Memory B cell (primary cell): ENCODE results near the gene FMNL2.
A peak's percentile ranks its signal among the peaks of the same experiment; 100 is the strongest.

Experiments used
- ATAC-seq: fragments of 150-1000 bp; cut with Tn5 transposase; 2 replicates; pipeline ENCODE4 v1.10.0; 2021; ENCODE audit warnings: low read depth, mild to moderate bottlenecking, moderate library complexity
- DNase-seq, 2 donors: peaks; one replicate each; pipeline ENCODE4 v3.0.0; 2022; ENCODE audit warnings: low spot score in 2 of 2
- H3K27ac Mint-ChIP-seq: one replicate; pipeline ENCODE4 v1.8.0; 2022; ENCODE audit warnings: mild to moderate bottlenecking, moderate library complexity, mixed read lengths
- H3K27me3 Mint-ChIP-seq: one replicate; pipeline ENCODE4 v1.8.0; 2022; ENCODE audit warnings: mixed read lengths
- H3K36me3 Mint-ChIP-seq: one replicate; pipeline ENCODE4 v1.8.0; 2022; ENCODE audit warnings: mild to moderate bottlenecking, mixed read lengths
- H3K4me1 Mint-ChIP-seq: one replicate; pipeline ENCODE4 v1.8.0; 2022; ENCODE audit warnings: mixed read lengths
- H3K4me3 Mint-ChIP-seq: one replicate; pipeline ENCODE4 v1.8.0; 2022; ENCODE audit warnings: mild to moderate bottlenecking, moderate library complexity, mixed read lengths
- H3K9me3 Mint-ChIP-seq: one replicate; pipeline ENCODE4 v1.8.0; 2022; ENCODE audit warnings: mixed read lengths

Gene FMNL2

GRCh38 chr2:152483276-152484063 is 148.5 kb downstream of the FMNL2 start:
- peaks cover 2% of the 10 kb centered on the region for H3K4me1 Mint-ChIP-seq
- H3K36me3 Mint-ChIP-seq: no peaks in the 10 kb centered on the region
- no peak for ATAC-seq
- no peaks in the 10 kb centered on the region for H3K27me3 Mint-ChIP-seq
- H3K27ac Mint-ChIP-seq: no peak overlapping the region
- no peak overlapping the region for H3K4me3 Mint-ChIP-seq
- no peaks in the 10 kb centered on the region for H3K9me3 Mint-ChIP-seq
- DNase-seq: no peak

- DNase-seq: no peak
- Mint-ChIP-seq H3K4me3 (no peak overlapping the region), H3K27me3 (peaks cover 2% of the 10 kb centered on the region), H3K27ac (no peak overlapping the region), H3K9me3 (no peaks in the 10 kb centered on the region), H3K4me1 (peaks cover 6% of the 10 kb centered on the region), H3K36me3 (no peaks in the 10 kb centered on the region)
- ATAC-seq: no peak
Observed at GRCh38 chr2:152485954-152486736, 151.2 kb downstream of the FMNL2 start.

GRCh38 chr2:152486737-152487400 is 151.9 kb downstream of the FMNL2 start:
- DNase-seq (no peak), ATAC-seq (no peak)
- no peaks in the 10 kb centered on the region for H3K36me3 Mint-ChIP-seq
- H3K27ac Mint-ChIP-seq: no peak overlapping the region
- peaks cover 2% of the 10 kb centered on the region for H3K27me3 Mint-ChIP-seq
- H3K4me1 Mint-ChIP-seq: peaks cover 6% of the 10 kb centered on the region
- H3K9me3 Mint-ChIP-seq: no peaks in the 10 kb centered on the region
- no peak overlapping the region for H3K4me3 Mint-ChIP-seq

- Mint-ChIP-seq H3K4me3 (no peak overlapping the region), H3K27ac (no peak overlapping the region), H3K36me3 (no peaks in the 10 kb centered on the region), H3K27me3 (peaks cover 2% of the 10 kb centered on the region), H3K4me1 (peaks cover 6% of the 10 kb centered on the region), H3K9me3 (no peaks in the 10 kb centered on the region)
- ATAC-seq (no peak), DNase-seq (no peak)
Observed at GRCh38 chr2:152488075-152488474, 153.1 kb downstream of the FMNL2 start.

- Mint-ChIP-seq H3K27ac (no peak overlapping the region), H3K9me3 (no peaks in the 10 kb centered on the region), H3K27me3 (peaks cover 2% of the 10 kb centered on the region), H3K4me1 (peaks cover 12% of the 10 kb centered on the region), H3K36me3 (no peaks in the 10 kb centered on the region), H3K4me3 (no peak overlapping the region)
- ATAC-seq (no peak), DNase-seq (no peak)
Observed at GRCh38 chr2:152489364-152489763, 154.4 kb downstream of the FMNL2 start.

GRCh38 chr2:152490686-152491455 is 155.9 kb downstream of the FMNL2 start:
- ATAC-seq (no peak), DNase-seq (no peak)
- H3K27ac Mint-ChIP-seq: no peak overlapping the region
- peaks cover 12% of the 10 kb centered on the region for H3K4me1 Mint-ChIP-seq
- no peak overlapping the region for H3K4me3 Mint-ChIP-seq
- no peaks in the 10 kb centered on the region for H3K9me3 Mint-ChIP-seq
- peaks cover 3% of the 10 kb centered on the region for H3K27me3 Mint-ChIP-seq
- no peaks in the 10 kb centered on the region for H3K36me3 Mint-ChIP-seq

GRCh38 chr2:152492131-152492530 is 157.2 kb downstream of the FMNL2 start:
- Mint-ChIP-seq H3K9me3 (peaks cover 1% of the 10 kb centered on the region), H3K4me3 (no peak overlapping the region), H3K27me3 (peaks cover 3% of the 10 kb centered on the region), H3K4me1 (peaks cover 10% of the 10 kb centered on the region), H3K36me3 (no peaks in the 10 kb centered on the region), H3K27ac (no peak overlapping the region)
- DNase-seq (no peak), ATAC-seq (no peak)

GRCh38 chr2:152492911-152493310 is 157.9 kb downstream of the FMNL2 start:
- peaks cover 3% of the 10 kb centered on the region for H3K27me3 Mint-ChIP-seq
- no peaks in the 10 kb centered on the region for H3K36me3 Mint-ChIP-seq
- H3K4me3 Mint-ChIP-seq: no peak overlapping the region
- DNase-seq: no peak
- peaks cover 1% of the 10 kb centered on the region for H3K9me3 Mint-ChIP-seq
- no peak for ATAC-seq
- H3K4me1 Mint-ChIP-seq: peaks cover 10% of the 10 kb centered on the region
- H3K27ac Mint-ChIP-seq: no peak overlapping the region

GRCh38 chr2:152493417-152493816 is 158.4 kb downstream of the FMNL2 start:
- Mint-ChIP-seq H3K9me3 (peaks cover 1% of the 10 kb centered on the region), H3K4me1 (peaks cover 11% of the 10 kb centered on the region)
- no peak for DNase-seq

GRCh38 chr2:152493945-152494528 is 159.1 kb downstream of the FMNL2 start:
- Mint-ChIP-seq H3K4me1 (peaks cover 12% of the 10 kb centered on the region), H3K27me3 (peaks cover 6% of the 10 kb centered on the region), H3K9me3 (peaks cover 1% of the 10 kb centered on the region), H3K36me3 (no peaks in the 10 kb centered on the region), H3K27ac (no peak overlapping the region), H3K4me3 (no peak overlapping the region)
- ATAC-seq: no peak
- no peak for DNase-seq

More at GRCh38 chr2:152493417-152493816, 158.4 kb downstream of the FMNL2 start:
- ATAC-seq: peak; percentile 65
- Mint-ChIP-seq H3K27me3 (peaks cover 4% of the 10 kb centered on the region), H3K27ac (no peak overlapping the region), H3K4me3 (no peak overlapping the region), H3K36me3 (no peaks in the 10 kb centered on the region)

- Mint-ChIP-seq H3K27me3 (peaks cover 4% of the 10 kb centered on the region), H3K4me3 (no peak overlapping the region), H3K4me1 (peaks cover 12% of the 10 kb centered on the region), H3K27ac (no peak overlapping the region), H3K36me3 (no peaks in the 10 kb centered on the region), H3K9me3 (peaks cover 1% of the 10 kb centered on the region)
- DNase-seq: no peak
- no peak for ATAC-seq
Observed at GRCh38 chr2:152496371-152496770, 161.4 kb downstream of the FMNL2 start.

GRCh38 chr2:152497481-152498052 is 162.6 kb downstream of the FMNL2 start:
- H3K4me1 Mint-ChIP-seq: peaks cover 12% of the 10 kb centered on the region
- no peak for DNase-seq
- no peak overlapping the region for H3K27ac Mint-ChIP-seq
- H3K27me3 Mint-ChIP-seq: peaks cover 5% of the 10 kb centered on the region
- H3K36me3 Mint-ChIP-seq: no peaks in the 10 kb centered on the region
- H3K9me3 Mint-ChIP-seq: peaks cover 2% of the 10 kb centered on the region
- no peak for ATAC-seq
- no peak overlapping the region for H3K4me3 Mint-ChIP-seq

- peaks cover 15% of the 10 kb centered on the region for H3K27me3 Mint-ChIP-seq
- H3K27ac Mint-ChIP-seq: peak overlapping the region; percentile 42
- DNase-seq (no peak), ATAC-seq (no peak)
- no peak overlapping the region for H3K4me3 Mint-ChIP-seq
- H3K4me1 Mint-ChIP-seq: peaks cover 6% of the 10 kb centered on the region
- H3K36me3 Mint-ChIP-seq: peaks cover 6% of the 10 kb centered on the region
- peaks cover 7% of the 10 kb centered on the region for H3K9me3 Mint-ChIP-seq
Observed at GRCh38 chr2:152499331-152499816, 164.4 kb downstream of the FMNL2 start.
